GM13977 (cell line): Measurements from ENCODE around the gene FADS2.

Experiments
- DNase-seq: peaks from one replicate; pipeline ENCODE4 v3.0.0; 2012; ENCODE audit warnings: low spot score
- in situ Hi-C: fragments of 300-500 bp; cut with MboI; formaldehyde crosslinking; loops from one replicate; pipeline ENCODE4 v1.12.0; 2022; ENCODE audit warnings: low sequenced_read_pairs, low pct_unique_long_range_greater_than_20kb, mixed read lengths, inconsistent platforms; ENCODE audit not compliant: unreplicated experiment
- TF ChIP-seq, protein P1 (sequence below): IDR thresholded peaks from 2 replicates; pipeline ENCODE4 v1.5.1; 2012; ENCODE audit warnings: mild to moderate bottlenecking, control low read depth; ENCODE audit not compliant: insufficient read depth; ENCODE audit errors: extremely low read depth, missing control alignments

FADS2 gene

DNA sequence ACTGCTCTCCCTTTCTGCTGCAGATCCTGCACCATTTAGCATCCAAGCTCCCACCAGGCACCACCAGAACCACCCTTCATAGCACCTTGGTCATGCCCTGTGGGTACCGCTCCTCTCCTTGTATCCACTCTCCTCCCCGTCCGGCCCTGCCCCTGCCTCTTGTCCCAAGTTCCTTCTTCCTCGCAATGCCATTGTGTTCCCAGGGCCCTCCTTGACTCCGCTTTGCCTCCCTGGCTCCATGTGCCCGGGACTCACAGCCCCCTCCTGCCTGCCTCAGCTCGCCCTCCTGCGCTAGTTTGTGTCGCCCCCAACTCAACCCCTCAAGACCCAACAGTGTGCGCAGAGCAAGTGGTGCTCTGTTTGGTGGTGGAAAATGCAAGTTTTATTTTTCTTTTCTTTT lies 10.8 kb downstream of the FADS2 start:
- in situ Hi-C loops = no loop called here
- TF ChIP-seq, protein P1, sequence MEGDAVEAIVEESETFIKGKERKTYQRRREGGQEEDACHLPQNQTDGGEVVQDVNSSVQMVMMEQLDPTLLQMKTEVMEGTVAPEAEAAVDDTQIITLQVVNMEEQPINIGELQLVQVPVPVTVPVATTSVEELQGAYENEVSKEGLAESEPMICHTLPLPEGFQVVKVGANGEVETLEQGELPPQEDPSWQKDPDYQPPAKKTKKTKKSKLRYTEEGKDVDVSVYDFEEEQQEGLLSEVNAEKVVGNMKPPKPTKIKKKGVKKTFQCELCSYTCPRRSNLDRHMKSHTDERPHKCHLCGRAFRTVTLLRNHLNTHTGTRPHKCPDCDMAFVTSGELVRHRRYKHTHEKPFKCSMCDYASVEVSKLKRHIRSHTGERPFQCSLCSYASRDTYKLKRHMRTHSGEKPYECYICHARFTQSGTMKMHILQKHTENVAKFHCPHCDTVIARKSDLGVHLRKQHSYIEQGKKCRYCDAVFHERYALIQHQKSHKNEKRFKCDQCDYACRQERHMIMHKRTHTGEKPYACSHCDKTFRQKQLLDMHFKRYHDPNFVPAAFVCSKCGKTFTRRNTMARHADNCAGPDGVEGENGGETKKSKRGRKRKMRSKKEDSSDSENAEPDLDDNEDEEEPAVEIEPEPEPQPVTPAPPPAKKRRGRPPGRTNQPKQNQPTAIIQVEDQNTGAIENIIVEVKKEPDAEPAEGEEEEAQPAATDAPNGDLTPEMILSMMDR = no peak

DNA sequence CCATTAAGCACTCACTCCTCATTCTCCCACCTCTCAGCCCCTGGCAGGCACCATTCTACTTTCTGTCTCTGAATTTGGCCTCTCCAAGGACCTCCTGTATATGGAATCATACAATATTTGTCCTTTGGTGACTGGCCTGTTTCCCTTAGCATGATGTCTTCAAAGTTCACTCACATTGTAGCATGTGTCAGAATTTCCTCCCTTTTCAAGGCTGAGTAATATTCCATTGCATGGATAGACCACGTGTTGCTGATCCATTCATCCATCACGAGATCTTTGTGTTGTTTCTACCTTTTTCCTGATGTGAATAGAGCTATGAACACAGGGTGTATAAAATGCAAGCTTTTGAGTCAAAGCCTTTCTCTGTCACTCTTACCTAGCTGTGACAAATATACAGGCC lies 11.6 kb downstream of the FADS2 start:
- no peak for DNase-seq
- TF ChIP-seq, protein P1 = no peak
- in situ Hi-C loops = no loop called here

More for the DNA sequence above, 10.8 kb downstream of the FADS2 start:
- no peak for DNase-seq

DNA sequence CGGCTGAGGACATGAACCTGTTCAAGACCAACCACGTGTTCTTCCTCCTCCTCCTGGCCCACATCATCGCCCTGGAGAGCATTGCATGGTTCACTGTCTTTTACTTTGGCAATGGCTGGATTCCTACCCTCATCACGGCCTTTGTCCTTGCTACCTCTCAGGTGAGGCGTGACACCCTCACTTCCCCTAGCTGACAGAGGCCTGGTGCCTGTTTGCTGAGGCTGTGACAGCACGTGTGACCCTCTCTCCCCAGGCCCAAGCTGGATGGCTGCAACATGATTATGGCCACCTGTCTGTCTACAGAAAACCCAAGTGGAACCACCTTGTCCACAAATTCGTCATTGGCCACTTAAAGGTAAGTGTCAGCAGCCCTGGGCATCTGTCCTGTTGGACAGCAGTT lies 12.3 kb downstream of the FADS2 start:
- TF ChIP-seq, protein P1 = no peak
- no peak for DNase-seq
- in situ Hi-C loops = no loop called here

DNA sequence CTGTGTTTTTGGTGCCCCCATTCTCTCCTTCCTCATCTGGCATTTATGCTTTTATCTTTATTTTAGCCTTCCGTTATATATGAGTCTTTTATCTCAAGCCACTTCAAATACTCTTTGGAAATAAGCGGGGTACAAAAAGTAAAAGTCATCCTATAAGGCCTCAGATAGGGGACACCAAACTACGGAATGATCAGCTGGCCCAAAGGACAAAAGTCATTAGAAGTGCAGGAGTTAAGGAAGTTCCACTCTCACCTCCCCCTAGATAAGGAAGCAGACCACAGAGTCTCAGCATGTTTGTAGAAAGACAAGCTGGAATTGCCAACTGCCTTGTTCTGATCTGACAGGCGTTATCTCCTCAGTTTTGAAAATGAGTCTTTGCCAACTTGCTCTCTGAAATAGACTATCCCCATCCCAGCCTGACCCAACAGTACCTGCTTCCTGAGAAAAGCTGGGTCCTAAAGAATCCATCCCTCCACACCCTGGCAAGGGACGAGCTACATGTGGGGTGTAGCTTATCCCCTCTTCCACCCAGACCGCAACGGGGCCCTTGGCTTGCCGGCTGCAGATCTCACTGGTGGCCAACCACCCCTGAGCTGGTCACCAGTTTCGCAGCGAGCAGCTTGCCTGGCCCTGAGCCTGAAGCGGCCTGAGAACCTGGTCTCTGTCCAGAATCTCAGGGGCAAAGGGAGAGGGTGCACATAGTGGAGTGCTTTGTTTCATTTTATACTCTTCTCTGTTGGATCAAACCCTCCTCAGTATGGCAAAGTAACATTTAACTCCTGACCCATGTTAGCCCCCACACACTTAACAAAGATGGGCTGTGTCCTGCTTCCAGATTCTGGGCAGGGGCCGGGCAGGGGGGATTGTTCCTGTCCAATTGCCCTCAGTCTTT lies 13.8 kb downstream of the FADS2 start:
- TF ChIP-seq, protein P1 = no peak
- DNase-seq = no peak

DNA sequence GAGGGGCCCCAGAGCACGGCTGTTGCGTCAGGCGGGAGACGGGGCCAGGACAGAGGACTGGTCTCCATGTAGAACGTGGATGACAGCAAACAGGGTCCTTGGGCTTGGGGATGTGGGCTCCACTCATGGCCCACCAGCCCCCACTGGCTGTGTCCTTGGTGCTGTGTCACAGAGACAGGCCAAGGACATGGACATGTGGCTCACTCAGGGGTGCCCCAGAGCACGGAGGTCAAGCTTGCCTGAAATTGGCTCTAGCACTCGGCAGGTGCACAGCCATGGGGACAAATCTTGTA lies 14.4 kb downstream of the FADS2 start:
- in situ Hi-C loops = no loop called here
- no peak for DNase-seq
- TF ChIP-seq, protein P1 = no peak

More for the DNA sequence above, 13.8 kb downstream of the FADS2 start:
- in situ Hi-C loops = no loop called here

DNA sequence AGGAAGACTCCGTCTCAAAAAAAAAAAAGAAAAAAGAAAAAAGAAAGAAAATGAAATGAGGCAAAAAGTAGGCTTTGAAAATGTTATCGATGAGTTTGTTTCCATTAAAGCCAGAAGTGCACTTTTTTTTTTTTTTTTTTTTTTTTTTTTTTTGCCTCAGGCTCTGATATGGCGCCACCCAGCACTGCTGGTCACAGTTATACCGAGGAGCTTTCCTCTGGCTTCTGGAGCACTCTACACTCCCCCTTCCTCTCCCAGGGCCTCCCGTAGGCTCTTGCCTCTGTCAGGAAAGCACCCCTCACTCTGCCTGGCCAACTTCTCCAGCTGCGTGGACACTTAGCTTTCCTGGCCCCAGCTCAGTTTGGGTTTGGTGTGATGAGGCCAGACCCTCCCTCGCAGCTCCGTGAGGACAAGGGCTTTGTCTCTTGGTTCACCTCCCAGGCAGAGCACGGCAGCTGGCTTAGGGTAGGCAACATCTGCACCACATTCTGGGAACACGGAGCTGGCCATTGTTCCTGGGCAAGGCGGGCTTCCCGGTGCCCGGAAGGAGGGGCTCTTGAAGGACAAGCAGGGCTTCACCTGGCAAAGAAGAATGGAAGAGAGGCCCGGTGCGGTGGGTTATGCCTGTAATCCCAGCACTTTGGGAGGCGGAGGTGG lies 16.9 kb downstream of the FADS2 start:
- DNase-seq = no peak
- in situ Hi-C loops = no loop called here
- TF ChIP-seq, protein P1 = no peak
